Measurements from ENCODE around the gene TMEM164. TPM values are rescaled to one million over a fixed set of nuclear protein-coding genes. Genes with fewer than 3 reads are reported as not detected.

TMEM164 gene
- polyA plus RNA-seq, 1 experiment: 7.7 TPM

DNA sequence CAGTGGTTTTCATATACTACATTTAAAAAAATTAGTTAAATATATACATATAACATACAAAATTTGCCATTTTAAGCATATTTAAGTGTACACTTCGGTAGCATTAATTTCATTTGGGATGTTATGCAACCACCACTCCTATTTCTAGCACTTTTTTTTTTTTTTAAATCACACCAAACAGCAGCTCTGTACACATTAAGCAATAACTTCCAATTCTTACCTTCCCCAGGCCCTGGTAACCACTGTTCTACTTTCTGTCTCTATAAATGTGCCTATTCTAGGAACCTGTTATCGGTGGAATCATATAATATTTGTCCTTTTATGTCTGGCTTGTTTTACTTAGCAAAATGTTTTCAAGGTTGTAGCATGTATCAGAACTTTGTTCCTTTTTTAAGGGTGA lies 39.1 kb downstream of the TMEM164 start:
- DNase-seq (ENCODE audit: low read depth): no peak
- CTCF ChIA-PET: no interaction called here
- Histone ChIP-seq H3K4me3 (ENCODE audit: low read depth, low read length) (no peak overlapping the region), H3K27me3 (ENCODE audit: control insufficient read depth, insufficient read depth, low read length) (no peaks in the 10 kb centered on the region), H3K36me3 (ENCODE audit: control insufficient read depth, insufficient read depth, low read length) (no peaks in the 10 kb centered on the region)
- TF ChIP-seq, protein P1, sequence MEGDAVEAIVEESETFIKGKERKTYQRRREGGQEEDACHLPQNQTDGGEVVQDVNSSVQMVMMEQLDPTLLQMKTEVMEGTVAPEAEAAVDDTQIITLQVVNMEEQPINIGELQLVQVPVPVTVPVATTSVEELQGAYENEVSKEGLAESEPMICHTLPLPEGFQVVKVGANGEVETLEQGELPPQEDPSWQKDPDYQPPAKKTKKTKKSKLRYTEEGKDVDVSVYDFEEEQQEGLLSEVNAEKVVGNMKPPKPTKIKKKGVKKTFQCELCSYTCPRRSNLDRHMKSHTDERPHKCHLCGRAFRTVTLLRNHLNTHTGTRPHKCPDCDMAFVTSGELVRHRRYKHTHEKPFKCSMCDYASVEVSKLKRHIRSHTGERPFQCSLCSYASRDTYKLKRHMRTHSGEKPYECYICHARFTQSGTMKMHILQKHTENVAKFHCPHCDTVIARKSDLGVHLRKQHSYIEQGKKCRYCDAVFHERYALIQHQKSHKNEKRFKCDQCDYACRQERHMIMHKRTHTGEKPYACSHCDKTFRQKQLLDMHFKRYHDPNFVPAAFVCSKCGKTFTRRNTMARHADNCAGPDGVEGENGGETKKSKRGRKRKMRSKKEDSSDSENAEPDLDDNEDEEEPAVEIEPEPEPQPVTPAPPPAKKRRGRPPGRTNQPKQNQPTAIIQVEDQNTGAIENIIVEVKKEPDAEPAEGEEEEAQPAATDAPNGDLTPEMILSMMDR (IDR thresholded peaks at IDR 0.05; ENCODE audit: insufficient read depth, low read depth, low read length): no peak
- POLR2A ChIA-PET: no interaction called here

DNA sequence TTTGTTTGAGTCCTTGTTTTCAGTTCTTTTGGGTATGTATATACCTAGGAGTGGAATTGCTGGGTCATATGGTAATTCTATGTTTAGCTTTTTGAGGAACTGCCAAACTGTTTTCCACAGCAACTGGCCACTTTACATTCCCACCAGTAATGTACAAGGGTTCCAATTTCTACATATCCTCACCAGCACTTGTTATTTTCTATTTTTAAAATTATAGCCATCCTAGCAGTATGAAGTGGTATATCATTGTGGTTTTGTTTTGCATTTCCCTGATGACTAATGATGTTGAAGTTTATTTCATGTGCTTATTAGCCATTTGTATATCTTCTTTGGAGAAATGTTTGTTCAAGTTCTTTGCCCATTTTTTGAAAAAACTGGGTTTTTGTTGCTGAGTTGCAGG lies 39.6 kb downstream of the TMEM164 start:
- no peaks in the 10 kb centered on the region for H3K27me3 ChIP-seq (ENCODE audit: control insufficient read depth, insufficient read depth, low read length)
- TF ChIP-seq, protein P1 (IDR thresholded peaks at IDR 0.05; ENCODE audit: insufficient read depth, low read depth, low read length): no peak
- ChIA-PET POLR2A (no interaction called here), CTCF (no interaction called here)
- no peak for DNase-seq (ENCODE audit: low read depth)
- no peak overlapping the region for H3K4me3 ChIP-seq (ENCODE audit: low read depth, low read length)
- H3K36me3 ChIP-seq (ENCODE audit: control insufficient read depth, insufficient read depth, low read length): no peaks in the 10 kb centered on the region

DNA sequence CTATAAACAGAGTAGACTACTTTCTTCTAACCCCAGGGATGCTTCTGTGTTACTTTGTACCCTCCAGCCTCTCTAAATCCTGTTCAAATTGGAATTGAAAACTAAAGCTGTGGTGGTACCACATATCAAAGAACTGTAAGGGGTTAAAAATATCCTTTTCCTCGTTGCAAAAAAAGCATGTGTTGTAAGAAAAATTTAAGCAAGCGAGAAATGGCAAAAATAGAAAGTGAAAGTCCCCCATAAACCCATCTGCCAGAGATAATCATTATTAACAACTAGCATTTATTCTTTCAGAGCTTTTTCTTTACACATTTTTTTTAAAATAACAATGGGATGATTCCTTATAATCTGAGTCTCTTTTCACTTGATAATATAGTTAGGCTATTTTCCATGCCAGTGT lies 40.6 kb downstream of the TMEM164 start:
- POLR2A ChIA-PET: no interaction called here
- Histone ChIP-seq H3K4me3 (ENCODE audit: low read depth, low read length) (no peak overlapping the region), H3K27me3 (ENCODE audit: control insufficient read depth, insufficient read depth, low read length) (no peaks in the 10 kb centered on the region), H3K36me3 (ENCODE audit: control insufficient read depth, insufficient read depth, low read length) (no peaks in the 10 kb centered on the region)
- TF ChIP-seq, protein P1 (IDR thresholded peaks at IDR 0.05; ENCODE audit: insufficient read depth, low read depth, low read length): no peak
- no peak for DNase-seq (ENCODE audit: low read depth)
- CTCF ChIA-PET: no interaction called here

DNA sequence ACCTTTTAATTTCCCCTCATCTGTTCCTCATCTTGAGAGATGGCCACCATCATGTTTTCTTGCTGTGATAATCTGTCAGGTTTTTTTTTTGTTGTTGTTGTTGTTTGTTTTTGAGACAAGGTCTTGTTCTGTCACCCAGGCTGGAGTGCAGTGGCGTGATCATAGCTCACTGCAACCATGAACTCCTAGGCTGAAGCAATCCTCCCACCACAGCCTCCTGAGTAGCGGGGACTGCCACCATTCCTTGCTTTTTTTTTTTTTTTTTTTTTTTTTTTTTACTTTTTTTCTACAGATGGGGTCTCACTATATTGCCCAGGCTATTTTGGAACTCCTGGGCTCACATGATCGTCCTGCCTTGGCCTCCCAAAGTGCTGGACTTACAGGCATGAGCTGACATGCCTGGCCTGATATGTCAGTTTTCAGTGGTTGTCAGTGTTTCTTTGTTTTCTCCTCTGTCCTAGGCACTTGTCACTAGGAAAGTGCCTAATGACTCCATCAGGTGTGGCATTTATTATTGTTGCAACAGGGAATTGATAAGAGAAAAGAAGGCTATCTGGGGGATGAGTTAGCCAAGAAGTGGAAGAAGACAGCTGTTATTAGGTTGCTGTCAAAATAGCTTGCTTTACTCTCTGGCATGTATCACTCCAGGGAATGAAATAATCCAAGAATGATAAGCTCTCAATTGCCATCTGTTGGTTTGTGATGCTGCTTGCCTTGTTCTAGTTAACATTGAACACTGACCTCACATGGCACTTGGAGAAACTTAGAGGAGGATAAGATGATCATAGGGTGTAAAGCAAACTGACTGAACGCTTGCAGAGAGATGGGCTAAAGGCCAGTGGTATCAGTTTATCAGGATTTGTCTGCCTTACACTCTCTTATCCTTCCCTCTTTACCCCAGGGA lies 41.7 kb downstream of the TMEM164 start:
- Histone ChIP-seq H3K36me3 (ENCODE audit: control insufficient read depth, insufficient read depth, low read length) (no peaks in the 10 kb centered on the region), H3K4me3 (ENCODE audit: low read depth, low read length) (no peak overlapping the region), H3K27me3 (ENCODE audit: control insufficient read depth, insufficient read depth, low read length) (no peaks in the 10 kb centered on the region)
- POLR2A ChIA-PET: no interaction called here
- DNase-seq (ENCODE audit: low read depth): no peak
- TF ChIP-seq, protein P1 (IDR thresholded peaks at IDR 0.05; ENCODE audit: insufficient read depth, low read depth, low read length): no peak
- CTCF ChIA-PET: interaction anchor here (0.9 to 1.7 kb wide), 2 partner anchors 13 to 84 kb away, joined by 3 to 4 read pairs; no protein-coding TSS in a partner anchor

DNA sequence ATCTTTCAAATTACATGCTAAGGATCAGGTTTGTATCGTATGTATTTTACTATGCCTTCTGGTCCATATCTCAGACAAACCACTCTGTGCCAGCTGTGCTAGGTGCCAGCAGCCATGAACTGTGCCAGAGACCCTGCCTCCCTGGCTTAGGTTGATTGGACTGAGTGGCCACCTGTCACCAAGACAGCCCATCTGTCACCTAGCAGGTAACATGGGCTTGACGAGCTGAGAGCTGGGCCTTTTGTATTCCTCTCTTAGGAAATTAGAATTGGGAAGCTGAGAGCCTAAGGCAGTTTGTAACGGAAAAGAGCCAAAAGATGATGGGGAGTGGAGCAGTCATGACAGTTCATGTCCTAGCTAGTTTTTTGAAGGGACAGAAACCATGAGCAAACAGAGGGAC lies 42.5 kb downstream of the TMEM164 start:
- DNase-seq (ENCODE audit: low read depth): no peak
- H3K4me3 ChIP-seq (ENCODE audit: low read depth, low read length): no peak overlapping the region
- H3K27me3 ChIP-seq (ENCODE audit: control insufficient read depth, insufficient read depth, low read length): no peaks in the 10 kb centered on the region
- ChIA-PET POLR2A (no interaction called here), CTCF (interaction anchor here (0.9 to 1.7 kb wide), 2 partner anchors 14 to 83 kb away, joined by 3 to 4 read pairs; no protein-coding TSS in a partner anchor)
- TF ChIP-seq, protein P1 (IDR thresholded peaks at IDR 0.05; ENCODE audit: insufficient read depth, low read depth, low read length): no peak
- H3K36me3 ChIP-seq (ENCODE audit: control insufficient read depth, insufficient read depth, low read length): no peaks in the 10 kb centered on the region
